HepG2 (cell line): ENCODE data around the gene B4GALT2. TPM values are rescaled to one million over a fixed set of nuclear protein-coding genes. Genes with fewer than 3 reads are reported as not detected.

ENCODE experiments used
- ATAC-seq: fragments of 200-7000 bp; cut with Tn5 transposase; 3 replicates; pipeline ENCODE4 v1.9.1; 2020; ENCODE audit warnings: mild to moderate bottlenecking, moderate library complexity
- BruUV-seq: library from RNA; stranded (reverse); fragments of 400-500 nt; replicated peaks from 2 replicates; lab custom pipeline; 2021; lab: Mats Ljungman, UMichigan
- CTCF ChIA-PET: fragments of 300-600 bp; formaldehyde crosslinking; extraction: SDS; loops from one replicate; lab custom pipeline; 2021; ENCODE audit warnings: low total read pairs, inconsistent platforms, low intra/inter-chr PET ratio; lab: Yijun Ruan, JAX
- POLR2A ChIA-PET: fragments of 350-600 bp; sonication (Branson Sonifier 250); formaldehyde crosslinking; loops from one replicate; lab custom pipeline; 2020; ENCODE audit warnings: antibody characterized with exemption, inconsistent platforms; lab: Yijun Ruan, JAX
- DNase-seq: peaks from one replicate; pipeline ENCODE4 v3.0.0-alpha.2; 2015; ENCODE audit warnings: low spot score
- FAIRE-seq: peaks from 3 replicates; lab custom pipeline; 2011; peaks lifted over from hg19 to GRCh38; lab: Jason Lieb, UNC
- H2AFZ ChIP-seq: one replicate; pipeline ENCODE4 v1.6.1; 2011; ENCODE audit warnings: low read length, inconsistent platforms
- H3K27ac ChIP-seq: fragments of 300-600 bp; 3 replicates; pipeline ENCODE4 v1.8.0; 2011; ENCODE audit warnings: mixed run types, mild to moderate bottlenecking, mixed read lengths, low read length, inconsistent platforms; ENCODE audit not compliant: insufficient read depth; ENCODE audit errors: extremely low read length
- H3K27me3 ChIP-seq, 2 experiments: fragments of 200-600 bp in 1 of 2; 2 replicates in 1 of 2; 3 replicates in 1 of 2; pipeline versions ENCODE4 v1.6.0 to v1.8.0; 2011; ENCODE audit warnings: low read length in 2 of 2, mild to moderate bottlenecking in 2 of 2, moderate library complexity in 2 of 2, inconsistent platforms in 1 of 2; ENCODE audit not compliant: insufficient read depth in 2 of 2, control insufficient read depth in 1 of 2
- H3K36me3 ChIP-seq, 2 experiments: fragments of 200-600 bp in 1 of 2; replicated peaks in 1 of 2; 2 replicates in 1 of 2; 3 replicates in 1 of 2; pipeline versions ENCODE4 v1.5.1 to v1.8.0; 2011; ENCODE audit warnings: low read length in 2 of 2, inconsistent platforms in 1 of 2; ENCODE audit not compliant: insufficient read depth in 2 of 2, control insufficient read depth in 1 of 2
- H3K4me1 ChIP-seq: 2 replicates; pipeline ENCODE4 v1.5.1; 2012; ENCODE audit warnings: low read length, inconsistent platforms; ENCODE audit not compliant: insufficient read depth
- H3K4me2 ChIP-seq: 2 replicates; pipeline ENCODE4 v1.6.0; 2011; ENCODE audit warnings: low read depth, low read length, inconsistent platforms
- H3K4me3 ChIP-seq, 3 experiments: fragments of 200-600 bp in 1 of 3; sonication (generic), shearing (Covaris generic) in 1 of 3; replicated peaks in 1 of 3; 2 replicates each; pipeline ENCODE4 v1.5.1; 2011 to 2016; ENCODE audit warnings: low read length in 3 of 3, inconsistent platforms in 2 of 3, low read depth in 2 of 3, mild to moderate bottlenecking in 2 of 3, control low read depth in 1 of 3, mixed read lengths in 1 of 3; ENCODE audit not compliant: insufficient read depth in 1 of 3
- H3K79me2 ChIP-seq: one replicate; pipeline ENCODE4 v1.6.1; 2011; ENCODE audit warnings: low read length, inconsistent platforms; ENCODE audit not compliant: insufficient read depth
- H3K9ac ChIP-seq: 2 replicates; pipeline ENCODE4 v1.6.0; 2011; ENCODE audit warnings: mild to moderate bottlenecking, low read depth, low read length, inconsistent platforms; ENCODE audit not compliant: insufficient read depth
- H3K9me3 ChIP-seq: 2 replicates; pipeline ENCODE4 v1.5.1; 2012; ENCODE audit warnings: mild to moderate bottlenecking, low read length
- H4K20me1 ChIP-seq: 2 replicates; pipeline ENCODE4 v1.6.0; 2011; ENCODE audit warnings: inconsistent platforms, mild to moderate bottlenecking, low read length, moderate library complexity; ENCODE audit not compliant: insufficient read depth
- AGO1 ChIP-seq: fragments of 200-400 bp; formaldehyde crosslinking; IDR thresholded peaks from 2 replicates; pipeline ENCODE4 v1.6.1; 2017; ENCODE audit warnings: mild to moderate bottlenecking, low read depth, low read length, moderate library complexity; ENCODE audit not compliant: poor library complexity, severe bottlenecking
- CSRNP2 ChIP-seq: sonication (generic); formaldehyde crosslinking; conservative IDR thresholded peaks from 2 replicates; pipeline ENCODE4 v1.8.0; 2022; ENCODE audit warnings: low read depth, missing genetic modification reagents
- FOXO1 ChIP-seq: sonication (generic); formaldehyde crosslinking; IDR thresholded peaks from 2 replicates; pipeline ENCODE4 v1.4.0; 2020; ENCODE audit warnings: missing genetic modification reagents
- IKZF4 ChIP-seq: sonication (generic); formaldehyde crosslinking; IDR thresholded peaks from 2 replicates; pipeline ENCODE4 v1.5.1; 2020; ENCODE audit warnings: borderline replicate concordance, mild to moderate bottlenecking, low read depth, missing genetic modification reagents; ENCODE audit errors: not compliant biosample characterization
- MTA1 ChIP-seq: sonication (generic); formaldehyde crosslinking; IDR thresholded peaks from 2 replicates; pipeline ENCODE4 v1.4.0; 2020; ENCODE audit warnings: missing genetic modification reagents, mild to moderate bottlenecking, borderline replicate concordance
- MXD1 ChIP-seq: sonication (generic); formaldehyde crosslinking; IDR thresholded peaks from 2 replicates; pipeline ENCODE4 v1.4.0; 2020; ENCODE audit warnings: mild to moderate bottlenecking, missing genetic modification reagents
- MXD3 ChIP-seq: IDR thresholded peaks from 2 replicates; pipeline ENCODE4 v1.6.1; 2016; ENCODE audit warnings: mild to moderate bottlenecking, missing biosample characterization, missing genetic modification reagents
- PLRG1 ChIP-seq: fragments of 450-650 bp; conservative IDR thresholded peaks from 2 replicates; pipeline ENCODE4 v1.6.1; 2016
- SAP130 ChIP-seq: IDR thresholded peaks from 2 replicates; pipeline ENCODE4 v1.6.1; 2016; ENCODE audit warnings: low read depth
- SNRNP70 ChIP-seq: fragments of 200-400 bp; formaldehyde crosslinking; IDR thresholded peaks from 2 replicates; pipeline ENCODE4 v1.6.1; 2017; ENCODE audit warnings: mild to moderate bottlenecking, low read depth, low read length, moderate library complexity
- TARDBP ChIP-seq: sonication (generic); formaldehyde crosslinking; IDR thresholded peaks from 2 replicates; pipeline ENCODE4 v1.8.0; 2022; ENCODE audit warnings: mild to moderate bottlenecking, missing genetic modification reagents
- TBL1XR1 ChIP-seq: fragments of 150-350 bp; IDR thresholded peaks from 2 replicates; pipeline ENCODE4 v1.6.1; 2014; ENCODE audit warnings: borderline replicate concordance, low read length; ENCODE audit not compliant: partially characterized antibody
- ZBTB42 ChIP-seq: sonication (generic); formaldehyde crosslinking; IDR thresholded peaks from 2 replicates; pipeline ENCODE4 v1.5.0; 2020; ENCODE audit warnings: mild to moderate bottlenecking, missing genetic modification reagents
- ZFP36L2 ChIP-seq: sonication (generic); formaldehyde crosslinking; IDR thresholded peaks from 2 replicates; pipeline ENCODE4 v1.4.0; 2020; ENCODE audit warnings: missing genetic modification reagents
- ZHX1 ChIP-seq: sonication (generic); formaldehyde crosslinking; IDR thresholded peaks from 2 replicates; pipeline ENCODE4 v1.8.1; 2022; ENCODE audit warnings: low read depth, mild to moderate bottlenecking, missing genetic modification reagents
- ZNF101 ChIP-seq: sonication (generic); formaldehyde crosslinking; IDR thresholded peaks from 2 replicates; pipeline ENCODE4 v1.4.0; 2020; ENCODE audit warnings: mild to moderate bottlenecking, low read depth, missing genetic modification reagents, borderline replicate concordance
- ZNF274 ChIP-seq: sonication (generic); formaldehyde crosslinking; IDR thresholded peaks from 2 replicates; pipeline ENCODE4 v1.5.1; 2020; ENCODE audit warnings: mild to moderate bottlenecking, missing genetic modification reagents
- ZNF329 ChIP-seq: sonication (generic); formaldehyde crosslinking; IDR thresholded peaks from 2 replicates; pipeline ENCODE4 v1.9.0; 2021; ENCODE audit warnings: low read depth, mild to moderate bottlenecking, missing genetic modification reagents
- ZSCAN25 ChIP-seq: sonication (generic); formaldehyde crosslinking; IDR thresholded peaks from 2 replicates; pipeline ENCODE4 v1.8.0; 2022; ENCODE audit warnings: mild to moderate bottlenecking, missing genetic modification reagents
- WGBS: methylation state at CpG from one replicate; pipeline ENCODE4 v1.1.6; 2017; ENCODE audit warnings: low lambda C conversion rate; 5-methylcytosine and 5-hydroxymethylcytosine counted together
- in situ Hi-C: cut with HindIII; loops from 2 replicates; pipeline ENCODE4 v1.10.0; 2017; ENCODE audit warnings: low pct_unique_long_range_greater_than_20kb; ENCODE audit not compliant: extremely low pct_ligation_motif_present
- intact Hi-C: fragments of 100-400 bp; cut with micrococcal nuclease; formaldehyde crosslinking; loops from one replicate; pipeline ENCODE4 v1.10.0; 2022; ENCODE audit not compliant: unreplicated experiment
- polyA plus RNA-seq, 8 experiments: library from polyadenylated mRNA; depleted of rRNA in 3 of 8; stranded (reverse) in 7 of 8; unstranded in 1 of 8; fragments of >200 nt; fragmentation: Illumina TruSeq in 4 of 8; extraction: Trizol in 4 of 8; gene quantifications; 2 replicates each; pipeline versions ENCODE4 v1.2.1 to v1.2.3, GENCODE V29; 2011 to 2016; ENCODE audit warnings: low read depth in 4 of 8, missing spikeins in 1 of 8, mixed read lengths in 1 of 8; ENCODE audit not compliant: insufficient read depth in 1 of 8
- total RNA-seq, 5 experiments: library from RNA; depleted of rRNA; stranded (reverse); fragments of >200 nt; fragmentation: Illumina TruSeq; extraction: Trizol; gene quantifications; 2 replicates each; pipeline ENCODE4 v1.2.3, GENCODE V29; 2016; ENCODE audit warnings: low read depth in 1 of 5

B4GALT2 gene
- total and polyA plus RNA-seq, 2 of the 13 experiments (the other 11 are each of a cell fraction or from before 2014, with no cell fraction given), result 41.9 to 78.0 TPM

- H3K79me2 ChIP-seq, result no peaks in the 10 kb centered on the region
- no peaks in the 10 kb centered on the region for H3K27me3 ChIP-seq
- BruUV-seq, result no TSS peak
- ATAC-seq (peak; percentile 54), DNase-seq (peak; percentile 48), FAIRE-seq (no peak)
- peak overlapping the region; percentile 50 to 84 (median 74) for H3K4me3 ChIP-seq
- H4K20me1 ChIP-seq, result no peaks in the 10 kb centered on the region
- WGBS, result 6% methylated on average over 12 of the region's 56 CpGs
- H3K9me3 ChIP-seq, result no peaks in the 10 kb centered on the region
- H3K4me2 ChIP-seq, result peak overlapping the region; percentile 99
- peak overlapping the region; percentile 73 for H3K9ac ChIP-seq
- in situ Hi-C loops, result no loop called here
- POLR2A ChIA-PET, result interaction anchor here (1.3 to 4.3 kb wide), 5 partner anchors 11 to 287 kb away, joined by 5 to 38 read pairs (median 6); partner anchors contain the start of genes ATP6V0B, DPH2, IPO13 and KDM4A
- peak overlapping the region; percentile 50 for H2AFZ ChIP-seq
- CTCF ChIA-PET, result interaction anchor here (4.6 kb wide), 1 partner anchor 173 kb away, joined by 44 read pairs; no protein-coding TSS in a partner anchor
- peaks cover 39% of the 10 kb centered on the region for H3K4me1 ChIP-seq
- peak overlapping the region; percentile 57 for H3K27ac ChIP-seq
- no peaks in the 10 kb centered on the region for H3K36me3 ChIP-seq
- intact Hi-C loops, result loop anchor here (1.0 to 10.0 kb wide), 2 partner anchors 10 to 98 kb away; partner anchors contain the start of genes IPO13 and SLC6A9
- TF ChIP-seq TBL1XR1 (no peak), ZNF101 (no peak), FOXO1 (CRISPR knock-in tag) (no peak), MTA1 (CRISPR knock-in tag) (no peak), MXD1 (CRISPR knock-in tag) (peak; percentile 48; the same call in 1 of the 2 replicates), ZSCAN25 (CRISPR knock-in tag) (peak; percentile 19), ZNF329 (0 out of 2 replicates have a peak, but pooled peaks have one; percentile 25), ZNF274 (peak; percentile 27; the same call in 1 of the 2 replicates), PLRG1 (no peak), SAP130 (no peak), TARDBP (no peak), CSRNP2 (CRISPR knock-in tag) (no peak), ZBTB42 (CRISPR knock-in tag) (no peak), ZFP36L2 (CRISPR knock-in tag) (no peak), IKZF4 (no peak), MXD3 (CRISPR knock-in tag) (peak; percentile 32; the same call in 1 of the 2 replicates), ZHX1 (no peak), SNRNP70 (no peak), AGO1 (no peak)
Observed at GRCh38 chr1:43936431-43937151, 42.4 kb upstream of the B4GALT2 start.
